H9 (cell line): ENCODE data around the gene SLC27A6. TPM values are rescaled to one million over a fixed set of nuclear protein-coding genes. Genes with fewer than 3 reads are reported as not detected.

ENCODE experiments used
- DNase-seq: peaks from one replicate; pipeline ENCODE4 v3.0.0-alpha.2; 2017
- H2AFZ ChIP-seq: one replicate; pipeline ENCODE4 v1.6.1; 2013; ENCODE audit warnings: mild to moderate bottlenecking, low read length, control low read depth, moderate library complexity
- H2AK5ac ChIP-seq: 2 replicates; pipeline ENCODE4 v1.6.1; 2013; ENCODE audit warnings: low read length, control low read depth, mixed read lengths; ENCODE audit not compliant: insufficient read length
- H2BK120ac ChIP-seq: one replicate; pipeline ENCODE4 v1.6.1; 2013; ENCODE audit warnings: low read depth, mild to moderate bottlenecking, low read length, control low read depth, inconsistent platforms; ENCODE audit not compliant: poor library complexity, severe bottlenecking
- H2BK12ac ChIP-seq: 2 replicates; pipeline ENCODE4 v1.6.1; 2013; ENCODE audit warnings: low read length, control low read depth, mixed read lengths, low read depth; ENCODE audit not compliant: insufficient read length
- H2BK15ac ChIP-seq: 2 replicates; pipeline ENCODE4 v1.6.1; 2013; ENCODE audit warnings: low read depth, low read length, control low read depth
- H2BK20ac ChIP-seq: one replicate; pipeline ENCODE4 v1.6.1; 2013; ENCODE audit warnings: low read depth, mild to moderate bottlenecking, low read length, control low read depth, inconsistent platforms; ENCODE audit not compliant: poor library complexity, severe bottlenecking
- H2BK5ac ChIP-seq: 2 replicates; pipeline ENCODE4 v1.6.1; 2013; ENCODE audit warnings: low read length, control low read depth, mixed read lengths; ENCODE audit not compliant: insufficient read length
- H3K14ac ChIP-seq: 2 replicates; pipeline ENCODE4 v1.6.1; 2013; ENCODE audit warnings: low read length, control low read depth; ENCODE audit not compliant: insufficient read depth
- H3K18ac ChIP-seq: 2 replicates; pipeline ENCODE4 v1.6.1; 2013; ENCODE audit warnings: low read depth, mild to moderate bottlenecking, mixed read lengths, low read length, control low read depth; ENCODE audit not compliant: insufficient read length
- H3K23ac ChIP-seq: 2 replicates; pipeline ENCODE4 v1.6.1; 2013; ENCODE audit warnings: low read length, control low read depth, mixed read lengths, low read depth; ENCODE audit not compliant: insufficient read length
- H3K23me2 ChIP-seq: 2 replicates; pipeline ENCODE4 v1.6.1; 2013; ENCODE audit warnings: low read depth, mild to moderate bottlenecking, mixed read lengths, low read length, control low read depth; ENCODE audit not compliant: insufficient read length, poor library complexity, severe bottlenecking
- H3K27ac ChIP-seq: 2 replicates; pipeline ENCODE4 v1.5.1; 2013; ENCODE audit warnings: low read length, control low read depth, mixed read lengths, low read depth; ENCODE audit not compliant: insufficient read length
- H3K27me3 ChIP-seq: 2 replicates; pipeline ENCODE4 v1.6.1; 2013; ENCODE audit warnings: low read length, control low read depth, inconsistent platforms; ENCODE audit not compliant: insufficient read depth
- H3K4ac ChIP-seq: 2 replicates; pipeline ENCODE4 v1.6.1; 2013; ENCODE audit warnings: low read depth, mild to moderate bottlenecking, control low read depth, inconsistent platforms, low read length, moderate library complexity
- H3K4me1 ChIP-seq: 2 replicates; pipeline ENCODE4 v1.6.1; 2013; ENCODE audit warnings: low read length, control low read depth, inconsistent platforms; ENCODE audit not compliant: insufficient read depth
- H3K4me2 ChIP-seq: 2 replicates; pipeline ENCODE4 v1.6.1; 2013; ENCODE audit warnings: low read length, control low read depth, mixed read lengths; ENCODE audit not compliant: insufficient read length, insufficient read depth
- H3K56ac ChIP-seq: 2 replicates; pipeline ENCODE4 v1.6.1; 2013; ENCODE audit warnings: low read depth, mild to moderate bottlenecking, mixed read lengths, low read length, control low read depth; ENCODE audit not compliant: insufficient read length
- H3K79me1 ChIP-seq: 2 replicates; pipeline ENCODE4 v1.6.1; 2013; ENCODE audit warnings: low read depth, mild to moderate bottlenecking, moderate library complexity, low read length, control low read depth, inconsistent platforms; ENCODE audit not compliant: insufficient read depth, poor library complexity, severe bottlenecking
- H3K79me2 ChIP-seq: 2 replicates; pipeline ENCODE4 v1.6.1; 2013; ENCODE audit warnings: low read length, control low read depth, inconsistent platforms; ENCODE audit not compliant: insufficient read depth
- H3K9ac ChIP-seq: 2 replicates; pipeline ENCODE4 v1.6.1; 2013; ENCODE audit warnings: low read length, control low read depth, mixed read lengths; ENCODE audit not compliant: insufficient read length; ENCODE audit errors: extremely low read depth
- H3K9me3 ChIP-seq: one replicate; pipeline ENCODE4 v1.6.1; 2013; ENCODE audit warnings: low read depth, low read length, inconsistent platforms; ENCODE audit not compliant: control insufficient read depth
- H3T11ph ChIP-seq: one replicate; pipeline ENCODE4 v1.6.1; 2013; ENCODE audit warnings: mild to moderate bottlenecking, low read length, control low read depth, inconsistent platforms
- H4K20me1 ChIP-seq: one replicate; pipeline ENCODE4 v1.6.1; 2013; ENCODE audit not compliant: control insufficient read depth, insufficient read length, insufficient read depth
- H4K5ac ChIP-seq: 2 replicates; pipeline ENCODE4 v1.6.1; 2013; ENCODE audit warnings: low read depth, mild to moderate bottlenecking, mixed read lengths, low read length, control low read depth; ENCODE audit not compliant: insufficient read length
- H4K8ac ChIP-seq: replicated peaks from 2 replicates; pipeline ENCODE4 v1.6.1; 2013; ENCODE audit warnings: low read length, control low read depth, mixed read lengths, low read depth; ENCODE audit not compliant: insufficient read length
- H4K91ac ChIP-seq: 2 replicates; pipeline ENCODE4 v1.6.1; 2013; ENCODE audit warnings: low read depth, mild to moderate bottlenecking, moderate library complexity, mixed read lengths, low read length, control low read depth; ENCODE audit not compliant: insufficient read length
- H3K27ac Mint-ChIP-seq, 3 experiments: 2 replicates in 2 of 3; 3 replicates in 1 of 3; pipeline ENCODE4 v1.8.0; 2020 to 2021; ENCODE audit warnings: mixed read lengths in 3 of 3, mild to moderate bottlenecking in 1 of 3, moderate library complexity in 1 of 3
- H3K27me3 Mint-ChIP-seq: 2 replicates; pipeline ENCODE4 v1.8.0; 2021; ENCODE audit warnings: low read depth, mild to moderate bottlenecking, moderate library complexity, mixed read lengths
- H3K36me3 Mint-ChIP-seq, 3 experiments: 2 replicates in 2 of 3; 3 replicates in 1 of 3; pipeline ENCODE4 v1.8.0; 2020 to 2021; ENCODE audit warnings: low read depth in 3 of 3, mixed read lengths in 3 of 3; ENCODE audit not compliant: insufficient read depth in 1 of 3
- H3K4me1 Mint-ChIP-seq, 2 experiments: 2 replicates each; pipeline ENCODE4 v1.8.0; 2020; ENCODE audit warnings: mixed read lengths in 2 of 2
- H3K4me3 Mint-ChIP-seq, 2 experiments: 2 replicates in 1 of 2; 3 replicates in 1 of 2; pipeline ENCODE4 v1.8.0; 2020 to 2021; ENCODE audit warnings: mild to moderate bottlenecking in 2 of 2, mixed read lengths in 2 of 2, moderate library complexity in 1 of 2
- H3K9me3 Mint-ChIP-seq, 2 experiments: 2 replicates in 1 of 2; 3 replicates in 1 of 2; pipeline ENCODE4 v1.8.0; 2020; ENCODE audit warnings: mild to moderate bottlenecking in 2 of 2, mixed read lengths in 2 of 2, moderate library complexity in 1 of 2
- CTCF ChIP-seq: fragments of 200-600 bp; sonication (generic); conservative IDR thresholded peaks from 3 replicates; pipeline ENCODE4 v1.8.0; 2021; ENCODE audit warnings: antibody characterized with exemption, mild to moderate bottlenecking
- WGBS: extraction: QIAGEN DNeasy Blood & Tissue Kit; methylation state at CpG from one replicate; pipeline ENCODE4 v1.1.7; 2013; ENCODE audit warnings: missing lambda C conversion rate, low lambda C conversion rate, mixed read lengths; ENCODE audit not compliant: insufficient read length; ENCODE audit errors: extremely low coverage; 5-methylcytosine and 5-hydroxymethylcytosine counted together
- total RNA-seq: library from RNA; stranded (reverse); gene quantifications from 2 replicates; pipeline ENCODE4 v1.2.1, GENCODE V29; 2021

SLC27A6 gene
- total RNA-seq, 1 experiment from 2014 or later: 3.0 TPM

GRCh38 chr5:129078660-129079059 lies 113.4 kb downstream of the SLC27A6 start:
- Histone ChIP-seq H2BK120ac (no peak overlapping the region), H2BK12ac (no peak overlapping the region), H3K4me2 (no peak overlapping the region), H3K9me3 (no peaks in the 10 kb centered on the region), H3K18ac (no peak overlapping the region), H4K20me1 (no peaks in the 10 kb centered on the region), H3K79me1 (no peaks in the 10 kb centered on the region), H3K27ac (no peak overlapping the region), H3K4ac (no peak overlapping the region), H4K8ac (no peak overlapping the region), H3K56ac (no peak overlapping the region), H2BK20ac (no peak overlapping the region), H2BK15ac (no peak overlapping the region), H2BK5ac (no peak overlapping the region), H3K23ac (no peak overlapping the region), H2AK5ac (no peak overlapping the region), H3K9ac (no peak overlapping the region), H2AFZ (no peak overlapping the region), H3K4me1 (no peaks in the 10 kb centered on the region), H3K23me2 (no peaks in the 10 kb centered on the region), H4K91ac (no peak overlapping the region), H3K79me2 (no peaks in the 10 kb centered on the region), H4K5ac (no peak overlapping the region), H3K14ac (no peak overlapping the region), H3T11ph (no peak overlapping the region), H3K27me3 (no peaks in the 10 kb centered on the region)
- Mint-ChIP-seq H3K27ac (no peak overlapping the region), H3K36me3 (no peaks in the 10 kb centered on the region), H3K4me3 (no peak overlapping the region), H3K4me1 (no peaks in the 10 kb centered on the region), H3K27me3 (no peaks in the 10 kb centered on the region), H3K9me3 (no peaks in the 10 kb centered on the region)
- DNase-seq: no peak
- TF ChIP-seq CTCF: no peak
- no CpG with 5 or more reads among the region's 3 CpGs for WGBS
